ENCODE data around the gene ADGRE2.
A peak's percentile ranks its signal among the peaks of the same experiment; 100 is the strongest.

ADGRE2 gene

GRCh38 chr19:14694641-14695266, 83.6 kb downstream of the ADGRE2 start:
- DNase-seq (ENCODE audit: low spot score), result no peak
- Mint-ChIP-seq H3K27ac (no peak overlapping the region), H3K9me3 (no peaks in the 10 kb centered on the region), H3K4me3 (no peak overlapping the region), H3K36me3 (ENCODE audit: low read depth) (peaks cover 13% of the 10 kb centered on the region), H3K4me1 (ENCODE audit: low read depth) (peaks cover 9% of the 10 kb centered on the region), H3K27me3 (ENCODE audit: low read depth) (no peaks in the 10 kb centered on the region)

- Mint-ChIP-seq H3K36me3 (ENCODE audit: low read depth) (no peaks in the 10 kb centered on the region), H3K4me3 (peak within 1 kb of the TSS; percentile 94), H3K4me1 (ENCODE audit: low read depth) (peaks cover 17% of the 10 kb centered on the region), H3K27me3 (ENCODE audit: low read depth) (no peaks in the 10 kb centered on the region), H3K9me3 (no peaks in the 10 kb centered on the region), H3K27ac (peak within 1 kb of the TSS; percentile 99)
- peak; percentile 93 for DNase-seq (ENCODE audit: low spot score)
Observed at GRCh38 chr19:14689598-14690503, 88.5 kb downstream of the ADGRE2 start, which contains the start of gene ZNF333. ZNF333 (plus strand) TSS chr19:14690048; CDS start chr19:14693492, 3,444 bp downstream.

- no peaks in the 10 kb centered on the region for H3K9me3 Mint-ChIP-seq
- no peaks in the 10 kb centered on the region for H3K27me3 Mint-ChIP-seq (ENCODE audit: low read depth)
- H3K27ac Mint-ChIP-seq, result no peak overlapping the region
- no peak overlapping the region for H3K4me3 Mint-ChIP-seq
- no peak for DNase-seq (ENCODE audit: low spot score)
- no peaks in the 10 kb centered on the region for H3K36me3 Mint-ChIP-seq (ENCODE audit: low read depth)
- H3K4me1 Mint-ChIP-seq (ENCODE audit: low read depth), result peaks cover 15% of the 10 kb centered on the region
Observed at GRCh38 chr19:14686411-14686810, 91.9 kb downstream of the ADGRE2 start.

- H3K9me3 Mint-ChIP-seq, result no peaks in the 10 kb centered on the region
- no peak for DNase-seq (ENCODE audit: low spot score)
- H3K27ac Mint-ChIP-seq, result no peak overlapping the region
Observed at GRCh38 chr19:14683439-14683838, 94.9 kb downstream of the ADGRE2 start.

More at GRCh38 chr19:14683439-14683838, 94.9 kb downstream of the ADGRE2 start:
- H3K4me1 Mint-ChIP-seq (ENCODE audit: low read depth), result no peaks in the 10 kb centered on the region
- no peak overlapping the region for H3K4me3 Mint-ChIP-seq
- no peaks in the 10 kb centered on the region for H3K36me3 Mint-ChIP-seq (ENCODE audit: low read depth)
- H3K27me3 Mint-ChIP-seq (ENCODE audit: low read depth), result no peaks in the 10 kb centered on the region

Data from T-helper 2 cell treated with Interferon-gamma antibody and Interleukin-4, amounts not matched to agents 5 μg/mL and 100 μg/mL, for 36 hours (primary cell).